HepG2 (cell line): ENCODE measurements around the gene ZNF8. TPM values are rescaled to one million over a fixed set of nuclear protein-coding genes. Genes with fewer than 3 reads are reported as not detected.

Source experiments
- ATAC-seq: fragments of 200-7000 bp; cut with Tn5 transposase; 3 replicates; pipeline ENCODE4 v1.9.1; 2020; ENCODE audit warnings: mild to moderate bottlenecking, moderate library complexity
- BruUV-seq: library from RNA; stranded (reverse); fragments of 400-500 nt; replicated peaks from 2 replicates; lab custom pipeline; 2021; lab: Mats Ljungman, UMichigan
- CTCF ChIA-PET: fragments of 300-600 bp; formaldehyde crosslinking; extraction: SDS; loops from one replicate; lab custom pipeline; 2021; ENCODE audit warnings: low total read pairs, inconsistent platforms, low intra/inter-chr PET ratio; lab: Yijun Ruan, JAX
- POLR2A ChIA-PET: fragments of 350-600 bp; sonication (Branson Sonifier 250); formaldehyde crosslinking; loops from one replicate; lab custom pipeline; 2020; ENCODE audit warnings: antibody characterized with exemption, inconsistent platforms; lab: Yijun Ruan, JAX
- DNase-seq: peaks from one replicate; pipeline ENCODE4 v3.0.0-alpha.2; 2015; ENCODE audit warnings: low spot score
- FAIRE-seq: peaks from 3 replicates; lab custom pipeline; 2011; peaks lifted over from hg19 to GRCh38; lab: Jason Lieb, UNC
- H2AFZ ChIP-seq: one replicate; pipeline ENCODE4 v1.6.1; 2011; ENCODE audit warnings: low read length, inconsistent platforms
- H3K27ac ChIP-seq: fragments of 300-600 bp; 3 replicates; pipeline ENCODE4 v1.8.0; 2011; ENCODE audit warnings: mixed run types, mild to moderate bottlenecking, mixed read lengths, low read length, inconsistent platforms; ENCODE audit not compliant: insufficient read depth; ENCODE audit errors: extremely low read length
- H3K27me3 ChIP-seq, 2 experiments: fragments of 200-600 bp in 1 of 2; 2 replicates in 1 of 2; 3 replicates in 1 of 2; pipeline versions ENCODE4 v1.6.0 to v1.8.0; 2011; ENCODE audit warnings: low read length in 2 of 2, mild to moderate bottlenecking in 2 of 2, moderate library complexity in 2 of 2, inconsistent platforms in 1 of 2; ENCODE audit not compliant: insufficient read depth in 2 of 2, control insufficient read depth in 1 of 2
- H3K36me3 ChIP-seq, 2 experiments: fragments of 200-600 bp in 1 of 2; replicated peaks in 1 of 2; 2 replicates in 1 of 2; 3 replicates in 1 of 2; pipeline versions ENCODE4 v1.5.1 to v1.8.0; 2011; ENCODE audit warnings: low read length in 2 of 2, inconsistent platforms in 1 of 2; ENCODE audit not compliant: insufficient read depth in 2 of 2, control insufficient read depth in 1 of 2
- H3K4me1 ChIP-seq: 2 replicates; pipeline ENCODE4 v1.5.1; 2012; ENCODE audit warnings: low read length, inconsistent platforms; ENCODE audit not compliant: insufficient read depth
- H3K4me2 ChIP-seq: 2 replicates; pipeline ENCODE4 v1.6.0; 2011; ENCODE audit warnings: low read depth, low read length, inconsistent platforms
- H3K4me3 ChIP-seq, 3 experiments: fragments of 200-600 bp in 1 of 3; sonication (generic), shearing (Covaris generic) in 1 of 3; replicated peaks in 1 of 3; 2 replicates each; pipeline ENCODE4 v1.5.1; 2011 to 2016; ENCODE audit warnings: low read length in 3 of 3, inconsistent platforms in 2 of 3, low read depth in 2 of 3, mild to moderate bottlenecking in 2 of 3, control low read depth in 1 of 3, mixed read lengths in 1 of 3; ENCODE audit not compliant: insufficient read depth in 1 of 3
- H3K79me2 ChIP-seq: one replicate; pipeline ENCODE4 v1.6.1; 2011; ENCODE audit warnings: low read length, inconsistent platforms; ENCODE audit not compliant: insufficient read depth
- H3K9ac ChIP-seq: 2 replicates; pipeline ENCODE4 v1.6.0; 2011; ENCODE audit warnings: mild to moderate bottlenecking, low read depth, low read length, inconsistent platforms; ENCODE audit not compliant: insufficient read depth
- H3K9me3 ChIP-seq: 2 replicates; pipeline ENCODE4 v1.5.1; 2012; ENCODE audit warnings: mild to moderate bottlenecking, low read length
- H4K20me1 ChIP-seq: 2 replicates; pipeline ENCODE4 v1.6.0; 2011; ENCODE audit warnings: inconsistent platforms, mild to moderate bottlenecking, low read length, moderate library complexity; ENCODE audit not compliant: insufficient read depth
- IRX3 ChIP-seq: sonication (generic); formaldehyde crosslinking; IDR thresholded peaks from 2 replicates; pipeline ENCODE4 v1.8.1; 2023; ENCODE audit warnings: mild to moderate bottlenecking, low read depth, missing genetic modification reagents, borderline replicate concordance
- PLRG1 ChIP-seq: fragments of 450-650 bp; conservative IDR thresholded peaks from 2 replicates; pipeline ENCODE4 v1.6.1; 2016
- YEATS4 ChIP-seq: sonication (generic); formaldehyde crosslinking; IDR thresholded peaks from 2 replicates; pipeline ENCODE4 v1.4.0; 2020; ENCODE audit warnings: missing genetic modification reagents, borderline replicate concordance
- ZFP36 ChIP-seq: fragments of 150-350 bp; IDR thresholded peaks from 2 replicates; pipeline ENCODE4 v1.6.1; 2018; ENCODE audit warnings: borderline replicate concordance, low read length, low read depth; ENCODE audit not compliant: partially characterized antibody
- ZNF296 ChIP-seq: sonication (generic); formaldehyde crosslinking; conservative IDR thresholded peaks from 2 replicates; pipeline ENCODE4 v1.5.0; 2020; ENCODE audit warnings: mild to moderate bottlenecking, missing genetic modification reagents
- ZNF567 ChIP-seq: sonication (generic); formaldehyde crosslinking; IDR thresholded peaks from 2 replicates; pipeline ENCODE4 v1.8.1; 2023; ENCODE audit warnings: mild to moderate bottlenecking, missing genetic modification reagents, borderline replicate concordance
- ZNF703 ChIP-seq: sonication (generic); formaldehyde crosslinking; IDR thresholded peaks from 2 replicates; pipeline ENCODE4 v1.5.1; 2020; ENCODE audit warnings: missing genetic modification reagents, mild to moderate bottlenecking, moderate library complexity, borderline replicate concordance
- ZSCAN22 ChIP-seq: sonication (generic); formaldehyde crosslinking; IDR thresholded peaks from 2 replicates; pipeline ENCODE4 v1.4.0; 2020; ENCODE audit warnings: mild to moderate bottlenecking, missing genetic modification reagents
- WGBS: methylation state at CpG from one replicate; pipeline ENCODE4 v1.1.6; 2017; ENCODE audit warnings: low lambda C conversion rate; 5-methylcytosine and 5-hydroxymethylcytosine counted together
- in situ Hi-C: cut with HindIII; loops from 2 replicates; pipeline ENCODE4 v1.10.0; 2017; ENCODE audit warnings: low pct_unique_long_range_greater_than_20kb; ENCODE audit not compliant: extremely low pct_ligation_motif_present
- intact Hi-C: fragments of 100-400 bp; cut with micrococcal nuclease; formaldehyde crosslinking; loops from one replicate; pipeline ENCODE4 v1.10.0; 2022; ENCODE audit not compliant: unreplicated experiment
- polyA plus RNA-seq, 8 experiments: library from polyadenylated mRNA; depleted of rRNA in 3 of 8; stranded (reverse) in 7 of 8; unstranded in 1 of 8; fragments of >200 nt; fragmentation: Illumina TruSeq in 4 of 8; extraction: Trizol in 4 of 8; gene quantifications; 2 replicates each; pipeline versions ENCODE4 v1.2.1 to v1.2.3, GENCODE V29; 2011 to 2016; ENCODE audit warnings: low read depth in 4 of 8, missing spikeins in 1 of 8, mixed read lengths in 1 of 8; ENCODE audit not compliant: insufficient read depth in 1 of 8
- total RNA-seq, 5 experiments: library from RNA; depleted of rRNA; stranded (reverse); fragments of >200 nt; fragmentation: Illumina TruSeq; extraction: Trizol; gene quantifications; 2 replicates each; pipeline ENCODE4 v1.2.3, GENCODE V29; 2016; ENCODE audit warnings: low read depth in 1 of 5
- TF ChIP-seq, protein P1 (sequence below): IDR thresholded peaks from 2 replicates; pipeline ENCODE4 v1.6.1; 2016; ENCODE audit warnings: low read depth, control low read depth
- TF ChIP-seq, protein P2 (sequence below): sonication (generic); formaldehyde crosslinking; IDR thresholded peaks from 2 replicates; pipeline ENCODE4 v1.8.0; 2022; ENCODE audit warnings: mild to moderate bottlenecking, missing genetic modification reagents, moderate library complexity
- TF ChIP-seq, protein P3 (sequence below): sonication (generic); formaldehyde crosslinking; IDR thresholded peaks from 2 replicates; pipeline ENCODE4 v1.8.1; 2023; ENCODE audit warnings: mild to moderate bottlenecking, missing genetic modification reagents, borderline replicate concordance
- TF ChIP-seq, protein P4 (sequence below): sonication (generic); formaldehyde crosslinking; IDR thresholded peaks from 2 replicates; pipeline ENCODE4 v1.5.0; 2020; ENCODE audit warnings: missing genetic modification reagents

Gene ZNF8
- total and polyA plus RNA-seq, 2 of the 13 experiments (the other 11 are each of a cell fraction or from before 2014, with no cell fraction given) = 3.1 to 3.3 TPM

DNA sequence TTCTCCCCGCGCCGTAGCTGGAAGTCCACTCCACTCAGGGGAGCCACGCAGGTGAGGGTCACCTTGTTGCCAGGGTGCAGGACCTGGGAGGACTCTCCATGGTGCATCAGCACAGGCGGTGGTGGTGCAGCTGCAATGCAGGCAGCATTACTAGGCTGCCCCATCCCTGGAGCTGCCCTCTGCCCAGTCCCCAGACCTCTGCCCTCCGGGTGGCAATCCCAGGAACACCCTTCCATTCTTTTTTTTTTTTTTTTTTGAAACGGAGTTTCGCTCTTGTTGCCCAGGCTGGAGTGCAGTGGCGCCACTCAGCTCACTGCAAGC lies 72.8 kb downstream of the ZNF8 start:
- DNase-seq (no peak), FAIRE-seq (no peak), ATAC-seq (no peak)
- intact Hi-C loops = no loop called here
- no TSS peak for BruUV-seq
- no peaks in the 10 kb centered on the region for H4K20me1 ChIP-seq
- no peaks in the 10 kb centered on the region for H3K27me3 ChIP-seq
- CTCF ChIA-PET = no interaction called here
- POLR2A ChIA-PET = interaction anchor here (1.1 to 1.8 kb wide), 3 partner anchors 11 to 28 kb away, joined by 3 to 23 read pairs (median 4); partner anchors contain the start of genes ZNF497 and ZSCAN22
- no peak overlapping the region for H3K9ac ChIP-seq
- H3K9me3 ChIP-seq = no peaks in the 10 kb centered on the region
- WGBS = 99% methylated on average over 5 of the region's 9 CpGs
- H3K27ac ChIP-seq = no peak overlapping the region
- TF ChIP-seq ZNF703 (CRISPR knock-in tag) (no peak), IRX3 (no peak), ZSCAN22 (no peak), ZNF567 (CRISPR knock-in tag) (no peak), ZFP36 (no peak), PLRG1 (no peak), ZNF296 (CRISPR knock-in tag) (no peak), YEATS4 (CRISPR knock-in tag) (no peak)
- TF ChIP-seq, protein P1, sequence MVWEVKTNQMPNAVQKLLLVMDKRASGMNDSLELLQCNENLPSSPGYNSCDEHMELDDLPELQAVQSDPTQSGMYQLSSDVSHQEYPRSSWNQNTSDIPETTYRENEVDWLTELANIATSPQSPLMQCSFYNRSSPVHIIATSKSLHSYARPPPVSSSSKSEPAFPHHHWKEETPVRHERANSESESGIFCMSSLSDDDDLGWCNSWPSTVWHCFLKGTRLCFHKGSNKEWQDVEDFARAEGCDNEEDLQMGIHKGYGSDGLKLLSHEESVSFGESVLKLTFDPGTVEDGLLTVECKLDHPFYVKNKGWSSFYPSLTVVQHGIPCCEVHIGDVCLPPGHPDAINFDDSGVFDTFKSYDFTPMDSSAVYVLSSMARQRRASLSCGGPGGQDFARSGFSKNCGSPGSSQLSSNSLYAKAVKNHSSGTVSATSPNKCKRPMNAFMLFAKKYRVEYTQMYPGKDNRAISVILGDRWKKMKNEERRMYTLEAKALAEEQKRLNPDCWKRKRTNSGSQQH (CRISPR knock-in tag) = no peak
- TF ChIP-seq, protein P2, sequence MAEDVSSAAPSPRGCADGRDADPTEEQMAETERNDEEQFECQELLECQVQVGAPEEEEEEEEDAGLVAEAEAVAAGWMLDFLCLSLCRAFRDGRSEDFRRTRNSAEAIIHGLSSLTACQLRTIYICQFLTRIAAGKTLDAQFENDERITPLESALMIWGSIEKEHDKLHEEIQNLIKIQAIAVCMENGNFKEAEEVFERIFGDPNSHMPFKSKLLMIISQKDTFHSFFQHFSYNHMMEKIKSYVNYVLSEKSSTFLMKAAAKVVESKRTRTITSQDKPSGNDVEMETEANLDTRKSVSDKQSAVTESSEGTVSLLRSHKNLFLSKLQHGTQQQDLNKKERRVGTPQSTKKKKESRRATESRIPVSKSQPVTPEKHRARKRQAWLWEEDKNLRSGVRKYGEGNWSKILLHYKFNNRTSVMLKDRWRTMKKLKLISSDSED = no peak
- TF ChIP-seq, protein P3, sequence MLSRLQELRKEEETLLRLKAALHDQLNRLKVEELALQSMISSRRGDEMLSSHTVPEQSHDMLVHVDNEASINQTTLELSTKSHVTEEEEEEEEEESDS = no peak
- TF ChIP-seq, protein P4, sequence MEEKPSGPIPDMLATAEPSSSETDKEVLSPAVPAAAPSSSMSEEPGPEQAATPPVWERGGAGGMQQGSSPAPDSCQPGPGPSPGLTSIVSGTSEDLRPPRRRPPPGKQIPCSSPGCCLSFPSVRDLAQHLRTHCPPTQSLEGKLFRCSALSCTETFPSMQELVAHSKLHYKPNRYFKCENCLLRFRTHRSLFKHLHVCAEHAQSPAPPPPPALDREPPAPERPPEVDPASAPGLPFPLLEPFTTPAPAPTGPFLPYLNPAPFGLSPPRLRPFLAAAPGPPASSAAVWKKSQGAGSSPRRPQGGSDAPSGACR (CRISPR knock-in tag) = no peak
- H3K4me3 ChIP-seq = no peak overlapping the region
- in situ Hi-C loops = no loop called here
- no peak overlapping the region for H2AFZ ChIP-seq
- H3K4me2 ChIP-seq = no peak overlapping the region
- no peaks in the 10 kb centered on the region for H3K36me3 ChIP-seq
- peaks cover 48% of the 10 kb centered on the region for H3K4me1 ChIP-seq
- no peaks in the 10 kb centered on the region for H3K79me2 ChIP-seq
